Measurements from ENCODE around the gene KRT16.
A peak's percentile ranks its signal among the peaks of the same experiment; 100 is the strongest.
"Not testable (repeated sequence)": the region's sequence is repeated elsewhere in the genome, so short reads cannot be mapped to it uniquely, and the experiment has no call there.

KRT16 gene

GRCh38 chr17:41583137-41584127 lies 29.1 kb downstream of the KRT16 start:
- no peak for DNase-seq (ENCODE audit: low read depth in 2 of 2)

GRCh38 chr17:41582061-41582968 lies 30.3 kb downstream of the KRT16 start:
- not testable (repeated sequence) for DNase-seq (ENCODE audit: low read depth in 2 of 2)

GRCh38 chr17:41581366-41582060 lies 31.1 kb downstream of the KRT16 start:
- DNase-seq (ENCODE audit: low read depth in 2 of 2): no peak

GRCh38 chr17:41580687-41581365 lies 31.7 kb downstream of the KRT16 start:
- DNase-seq (ENCODE audit: low read depth in 2 of 2): no peak

- DNase-seq (ENCODE audit: low read depth in 2 of 2): no peak
These were observed 32.4 kb downstream of the KRT16 start for GRCh38 chr17:41580244-41580575.

- peak in 1 of 2 donors; percentile 15 for DNase-seq (ENCODE audit: low read depth in 2 of 2)
These were observed 32.9 kb downstream of the KRT16 start for GRCh38 chr17:41579484-41580243.

- DNase-seq (ENCODE audit: low read depth in 2 of 2): no peak
These were observed 33.6 kb downstream of the KRT16 start for GRCh38 chr17:41578971-41579370.

GRCh38 chr17:41578538-41578937 lies 34.0 kb downstream of the KRT16 start:
- no peak for DNase-seq (ENCODE audit: low read depth in 2 of 2)

GRCh38 chr17:41576740-41577139 lies 35.8 kb downstream of the KRT16 start:
- not testable (repeated sequence) for DNase-seq (ENCODE audit: low read depth in 2 of 2)

- DNase-seq (ENCODE audit: low read depth in 2 of 2): no peak
These were observed 37.2 kb downstream of the KRT16 start for GRCh38 chr17:41575336-41575735.

GRCh38 chr17:41571561-41572434 lies 40.8 kb downstream of the KRT16 start, which contains the start of gene KRT9:
KRT9 (minus strand) TSS chr17:41572059; CDS start chr17:41571992, 67 bp downstream.
- DNase-seq (ENCODE audit: low read depth in 2 of 2): no peak

GRCh38 chr17:41567317-41567716 lies 45.2 kb downstream of the KRT16 start:
- no peak for DNase-seq (ENCODE audit: low read depth in 2 of 2)

- DNase-seq (ENCODE audit: low read depth in 2 of 2): no peak
These were observed 47.2 kb downstream of the KRT16 start for GRCh38 chr17:41565338-41565737.

- no peak for DNase-seq (ENCODE audit: low read depth in 2 of 2)
These were observed 48.9 kb downstream of the KRT16 start for GRCh38 chr17:41563607-41564170.

- no peak for DNase-seq (ENCODE audit: low read depth in 2 of 2)
These were observed 51.0 kb downstream of the KRT16 start for GRCh38 chr17:41561554-41561953.

All from stimulated activated CD8-positive, alpha-beta memory T cell treated with anti-CD3 and anti-CD28 coated beads, Interleukin-7, amount 100 ng/mL, for 1 hour (primary cell).